Parathyroid adenoma (tissue), 2 donors: ENCODE results near the gene PDPK1.

Experiments
- H2AFZ ChIP-seq: fragments of 300-600 bp; sonication (generic); one replicate; pipeline ENCODE4 v1.7.0; 2017; ENCODE audit warnings: antibody characterized with exemption, mild to moderate bottlenecking
- H3K27ac ChIP-seq: fragments of 300-600 bp; sonication (generic); one replicate; pipeline ENCODE4 v1.7.0; 2017
- H3K27me3 ChIP-seq: fragments of 300-600 bp; sonication (generic); one replicate; pipeline ENCODE4 v1.7.0; 2017; ENCODE audit warnings: low read length; ENCODE audit not compliant: control insufficient read depth, insufficient read depth
- H3K36me3 ChIP-seq: fragments of 300-600 bp; sonication (generic); one replicate; pipeline ENCODE4 v1.7.0; 2017; ENCODE audit warnings: low read length; ENCODE audit not compliant: control insufficient read depth, insufficient read depth
- H3K4me1 ChIP-seq: fragments of 300-600 bp; sonication (generic); one replicate; pipeline ENCODE4 v1.7.0; 2017; ENCODE audit warnings: control low read depth
- H3K4me2 ChIP-seq: fragments of 300-600 bp; sonication (generic); one replicate; pipeline ENCODE4 v1.7.0; 2017; ENCODE audit warnings: low read length
- H3K4me3 ChIP-seq: fragments of 300-600 bp; sonication (generic); one replicate; pipeline ENCODE4 v1.7.0; 2017; ENCODE audit warnings: low read depth, low read length
- H3K79me2 ChIP-seq: fragments of 300-600 bp; sonication (generic); one replicate; pipeline ENCODE4 v1.7.0; 2017; ENCODE audit warnings: control low read depth
- H3K9ac ChIP-seq: fragments of 300-600 bp; sonication (generic); one replicate; pipeline ENCODE4 v1.7.0; 2017; ENCODE audit warnings: mild to moderate bottlenecking
- H3K9me3 ChIP-seq: fragments of 300-600 bp; sonication (generic); one replicate; pipeline ENCODE4 v1.7.0; 2017; ENCODE audit warnings: low read length; ENCODE audit not compliant: control insufficient read depth
- CTCF ChIP-seq: fragments of 300-600 bp; sonication (generic); IDR thresholded peaks from one replicate; pipeline ENCODE4 v1.7.0; 2017; ENCODE audit warnings: antibody characterized with exemption, mild to moderate bottlenecking
- donor health status: primary hyperparathyroidism.

Gene PDPK1

GRCh38 chr16:2587891-2588565 is 50.2 kb downstream of the PDPK1 start:
- no peak for TF ChIP-seq CTCF
- Histone ChIP-seq H3K4me1 (no peaks in the 10 kb centered on the region), H3K36me3 (no peaks in the 10 kb centered on the region)

GRCh38 chr16:2591476-2592240 is 53.8 kb downstream of the PDPK1 start:
- no peak for TF ChIP-seq CTCF
- Histone ChIP-seq H3K27me3 (no peaks in the 10 kb centered on the region), H3K4me3 (no peak overlapping the region), H3K79me2 (peaks cover 53% of the 10 kb centered on the region), H2AFZ (no peak overlapping the region), H3K9me3 (no peaks in the 10 kb centered on the region), H3K4me2 (no peak overlapping the region), H3K27ac (no peak overlapping the region), H3K36me3 (no peaks in the 10 kb centered on the region), H3K4me1 (no peaks in the 10 kb centered on the region), H3K9ac (no peak overlapping the region)

More at GRCh38 chr16:2587891-2588565, 50.2 kb downstream of the PDPK1 start:
- Histone ChIP-seq H3K4me2 (no peak overlapping the region), H3K4me3 (no peak overlapping the region), H3K27me3 (no peaks in the 10 kb centered on the region), H3K9me3 (no peaks in the 10 kb centered on the region), H3K9ac (no peak overlapping the region), H3K79me2 (peaks cover 46% of the 10 kb centered on the region), H3K27ac (no peak overlapping the region), H2AFZ (no peak overlapping the region)

- no peak overlapping the region for H3K4me3 ChIP-seq
- no peaks in the 10 kb centered on the region for H3K9me3 ChIP-seq
- H3K4me1 ChIP-seq, result no peaks in the 10 kb centered on the region
- no peaks in the 10 kb centered on the region for H3K27me3 ChIP-seq
- H2AFZ ChIP-seq, result no peak overlapping the region
- TF ChIP-seq CTCF, result no peak
- H3K4me2 ChIP-seq, result no peak overlapping the region
- no peak overlapping the region for H3K27ac ChIP-seq
- H3K79me2 ChIP-seq, result peaks cover 50% of the 10 kb centered on the region
- no peaks in the 10 kb centered on the region for H3K36me3 ChIP-seq
- H3K9ac ChIP-seq, result no peak overlapping the region
Observed at GRCh38 chr16:2592786-2593185, 55.0 kb downstream of the PDPK1 start.

- H2AFZ ChIP-seq, result no peak overlapping the region
- H3K27ac ChIP-seq, result no peak overlapping the region
- no peaks in the 10 kb centered on the region for H3K4me1 ChIP-seq
- no peaks in the 10 kb centered on the region for H3K36me3 ChIP-seq
- H3K27me3 ChIP-seq, result no peaks in the 10 kb centered on the region
- H3K4me3 ChIP-seq, result no peak overlapping the region
- TF ChIP-seq CTCF, result no peak
- H3K79me2 ChIP-seq, result peaks cover 43% of the 10 kb centered on the region
- no peaks in the 10 kb centered on the region for H3K9me3 ChIP-seq
- H3K9ac ChIP-seq, result no peak overlapping the region
- H3K4me2 ChIP-seq, result no peak overlapping the region
Observed at GRCh38 chr16:2595393-2596205, 57.8 kb downstream of the PDPK1 start.
